NCI-H2107 treated with DMSO at 0.1 percent for 48 hours (cell line): ENCODE results near the gene KDM3B.
"Not testable (repeated sequence)": the region's sequence is repeated elsewhere in the genome, so short reads cannot be mapped to it uniquely, and the experiment has no call there.

Experiments used
- DNase-seq: peaks from one replicate; lab custom pipeline; 2025; ENCODE audit not compliant: unreplicated experiment; lab: John Stamatoyannopoulos, UW

Gene KDM3B

DNA sequence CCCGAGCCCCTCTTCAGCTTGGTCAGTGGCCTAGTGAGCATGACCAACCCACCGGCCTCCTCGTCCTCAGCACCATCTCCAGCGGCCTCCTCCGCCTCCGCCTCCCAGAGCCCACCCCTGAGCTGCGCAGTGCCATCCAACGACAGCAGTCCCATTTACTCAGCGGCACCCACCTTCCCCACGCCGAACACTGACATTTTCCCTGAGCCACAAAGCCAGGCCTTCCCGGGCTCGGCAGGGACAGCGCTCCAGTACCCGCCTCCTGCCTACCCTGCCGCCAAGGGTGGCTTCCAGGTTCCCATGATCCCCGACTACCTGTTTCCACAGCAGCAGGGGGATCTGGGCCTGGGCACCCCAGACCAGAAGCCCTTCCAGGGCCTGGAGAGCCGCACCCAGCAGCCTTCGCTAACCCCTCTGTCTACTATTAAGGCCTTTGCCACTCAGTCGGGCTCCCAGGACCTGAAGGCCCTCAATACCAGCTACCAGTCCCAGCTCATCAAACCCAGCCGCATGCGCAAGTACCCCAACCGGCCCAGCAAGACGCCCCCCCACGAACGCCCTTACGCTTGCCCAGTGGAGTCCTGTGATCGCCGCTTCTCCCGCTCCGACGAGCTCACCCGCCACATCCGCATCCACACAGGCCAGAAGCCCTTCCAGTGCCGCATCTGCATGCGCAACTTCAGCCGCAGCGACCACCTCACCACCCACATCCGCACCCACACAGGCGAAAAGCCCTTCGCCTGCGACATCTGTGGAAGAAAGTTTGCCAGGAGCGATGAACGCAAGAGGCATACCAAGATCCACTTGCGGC lies 114.6 kb downstream of the KDM3B start:
- DNase-seq, result no peak

DNA sequence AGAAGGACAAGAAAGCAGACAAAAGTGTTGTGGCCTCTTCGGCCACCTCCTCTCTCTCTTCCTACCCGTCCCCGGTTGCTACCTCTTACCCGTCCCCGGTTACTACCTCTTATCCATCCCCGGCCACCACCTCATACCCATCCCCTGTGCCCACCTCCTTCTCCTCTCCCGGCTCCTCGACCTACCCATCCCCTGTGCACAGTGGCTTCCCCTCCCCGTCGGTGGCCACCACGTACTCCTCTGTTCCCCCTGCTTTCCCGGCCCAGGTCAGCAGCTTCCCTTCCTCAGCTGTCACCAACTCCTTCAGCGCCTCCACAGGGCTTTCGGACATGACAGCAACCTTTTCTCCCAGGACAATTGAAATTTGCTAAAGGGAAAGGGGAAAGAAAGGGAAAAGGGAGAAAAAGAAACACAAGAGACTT lies 115.2 kb downstream of the KDM3B start:
- no peak for DNase-seq

DNA sequence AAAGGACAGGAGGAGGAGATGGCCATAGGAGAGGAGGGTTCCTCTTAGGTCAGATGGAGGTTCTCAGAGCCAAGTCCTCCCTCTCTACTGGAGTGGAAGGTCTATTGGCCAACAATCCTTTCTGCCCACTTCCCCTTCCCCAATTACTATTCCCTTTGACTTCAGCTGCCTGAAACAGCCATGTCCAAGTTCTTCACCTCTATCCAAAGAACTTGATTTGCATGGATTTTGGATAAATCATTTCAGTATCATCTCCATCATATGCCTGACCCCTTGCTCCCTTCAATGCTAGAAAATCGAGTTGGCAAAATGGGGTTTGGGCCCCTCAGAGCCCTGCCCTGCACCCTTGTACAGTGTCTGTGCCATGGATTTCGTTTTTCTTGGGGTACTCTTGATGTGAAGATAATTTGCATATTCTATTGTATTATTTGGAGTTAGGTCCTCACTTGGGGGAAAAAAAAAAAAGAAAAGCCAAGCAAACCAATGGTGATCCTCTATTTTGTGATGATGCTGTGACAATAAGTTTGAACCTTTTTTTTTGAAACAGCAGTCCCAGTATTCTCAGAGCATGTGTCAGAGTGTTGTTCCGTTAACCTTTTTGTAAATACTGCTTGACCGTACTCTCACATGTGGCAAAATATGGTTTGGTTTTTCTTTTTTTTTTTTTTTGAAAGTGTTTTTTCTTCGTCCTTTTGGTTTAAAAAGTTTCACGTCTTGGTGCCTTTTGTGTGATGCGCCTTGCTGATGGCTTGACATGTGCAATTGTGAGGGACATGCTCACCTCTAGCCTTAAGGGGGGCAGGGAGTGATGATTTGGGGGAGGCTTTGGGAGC lies 115.9 kb downstream of the KDM3B start:
- DNase-seq, result no peak

DNA sequence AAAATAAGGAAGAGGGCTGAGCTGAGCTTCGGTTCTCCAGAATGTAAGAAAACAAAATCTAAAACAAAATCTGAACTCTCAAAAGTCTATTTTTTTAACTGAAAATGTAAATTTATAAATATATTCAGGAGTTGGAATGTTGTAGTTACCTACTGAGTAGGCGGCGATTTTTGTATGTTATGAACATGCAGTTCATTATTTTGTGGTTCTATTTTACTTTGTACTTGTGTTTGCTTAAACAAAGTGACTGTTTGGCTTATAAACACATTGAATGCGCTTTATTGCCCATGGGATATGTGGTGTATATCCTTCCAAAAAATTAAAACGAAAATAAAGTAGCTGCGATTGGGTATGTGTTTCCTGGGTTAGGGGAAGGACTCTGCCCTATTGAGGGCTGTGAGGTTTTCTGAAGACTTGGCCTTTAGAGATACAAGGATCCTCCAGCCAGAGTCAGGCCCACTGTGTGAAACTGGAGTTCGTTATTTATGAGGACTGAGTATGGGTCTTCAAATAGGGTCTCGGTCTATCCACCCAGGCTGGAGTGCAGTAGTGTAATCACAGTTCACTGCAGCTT lies 116.6 kb downstream of the KDM3B start:
- no peak for DNase-seq

DNA sequence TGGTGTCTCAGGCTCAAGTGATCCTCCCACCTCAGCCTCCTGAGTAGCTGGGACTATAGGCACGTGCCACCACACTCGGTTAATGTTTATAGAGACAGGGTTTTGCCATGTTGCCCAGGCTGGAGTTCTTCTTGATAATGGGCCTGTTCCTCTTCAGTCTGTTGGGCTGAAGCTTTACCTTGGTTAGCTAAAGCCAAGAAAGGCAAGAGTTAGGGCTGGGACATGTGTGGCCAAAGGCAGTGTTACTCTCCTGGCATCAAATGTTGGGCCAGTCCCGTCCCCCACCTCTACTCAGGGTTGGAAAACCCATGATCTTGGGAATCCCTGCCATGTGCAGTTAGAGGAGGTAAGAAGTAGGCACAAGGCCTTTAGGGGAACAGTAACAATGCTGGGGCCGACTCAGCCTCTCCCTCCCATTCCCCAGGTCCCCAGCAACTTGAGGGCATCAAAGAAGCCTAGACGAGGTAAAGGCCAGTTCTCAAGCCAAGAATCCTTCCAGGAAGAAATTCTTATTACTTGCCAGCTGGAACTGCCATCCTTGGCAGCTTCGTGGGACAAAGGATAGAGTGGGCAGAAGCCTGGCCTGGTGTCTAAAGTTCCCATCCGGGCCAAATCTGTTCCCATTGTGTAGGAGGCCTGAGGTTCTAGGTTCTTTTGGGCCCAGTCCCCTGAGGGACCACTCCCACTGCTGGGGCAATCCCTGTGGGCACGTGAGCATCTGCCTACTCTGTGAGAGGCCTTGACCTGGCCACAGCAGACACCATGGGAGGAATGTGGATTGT lies 117.2 kb downstream of the KDM3B start:
- no peak for DNase-seq

DNA sequence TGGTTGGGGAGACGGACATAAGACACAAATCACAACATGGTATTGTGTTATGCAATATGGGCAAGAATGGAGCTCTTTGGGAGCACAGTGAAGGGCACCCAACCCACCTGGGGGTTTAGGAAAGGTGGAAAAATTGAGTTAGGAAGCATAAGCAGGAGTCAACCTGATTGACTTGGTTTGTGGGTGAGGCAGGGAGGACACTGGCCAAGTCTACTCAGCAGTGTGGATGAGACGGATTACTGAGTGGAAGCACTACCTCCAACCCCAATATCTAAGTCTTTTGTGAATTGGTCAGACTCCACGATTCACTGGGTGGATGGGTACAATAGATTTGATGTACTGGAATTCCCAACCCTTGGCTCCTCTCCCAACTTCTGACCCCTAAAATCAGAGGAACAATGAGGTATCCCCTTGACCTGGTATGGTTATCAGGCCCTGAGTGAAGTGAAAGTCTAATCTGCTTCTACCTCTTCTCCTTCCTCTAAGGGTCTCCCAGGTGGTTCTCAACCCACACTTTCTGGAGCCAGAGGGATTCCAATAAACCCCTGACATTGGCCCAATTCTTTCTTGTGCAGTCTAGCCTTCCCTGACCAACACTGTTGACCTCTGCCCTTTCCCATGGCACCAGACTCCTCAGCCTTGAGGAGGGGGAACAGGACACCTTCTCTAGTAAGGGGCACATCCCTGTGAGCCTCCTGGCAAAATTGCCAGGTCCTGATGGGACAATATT lies 118.0 kb downstream of the KDM3B start:
- DNase-seq, result no peak

DNA sequence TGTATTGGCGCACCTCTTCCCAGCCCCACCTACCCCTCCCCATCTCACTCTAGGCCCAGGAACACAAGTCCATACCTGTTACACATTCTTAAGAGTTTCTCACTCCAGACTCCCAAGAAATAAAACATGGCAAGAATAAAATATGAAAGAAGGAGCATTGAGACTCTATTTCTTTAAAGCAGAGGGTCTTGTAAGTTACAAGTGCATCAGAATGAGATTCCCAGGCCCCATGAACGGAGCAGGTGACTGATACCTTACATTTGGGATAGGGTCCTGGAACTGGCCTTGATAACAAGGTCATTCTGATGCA lies 118.5 kb downstream of the KDM3B start:
- DNase-seq, result no peak

DNA sequence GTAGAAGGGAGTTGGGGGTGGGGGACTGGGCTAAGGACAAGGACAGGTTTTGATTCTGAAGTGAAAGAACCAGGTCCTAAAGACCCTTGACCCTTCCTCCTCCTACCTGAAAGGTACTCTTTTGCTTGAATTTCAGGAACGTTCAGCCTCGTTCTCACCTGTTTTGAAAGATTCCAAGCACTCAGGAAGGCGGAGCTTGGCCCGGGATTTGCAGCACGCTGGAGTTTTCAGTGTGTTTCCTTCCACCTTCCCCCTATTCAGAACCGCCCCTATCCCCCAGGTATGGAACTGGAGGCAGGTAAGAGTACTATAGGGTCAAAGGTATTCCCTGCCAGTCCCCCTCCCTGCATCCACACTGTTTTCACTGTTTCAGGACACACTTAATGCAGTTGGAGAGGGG lies 119.9 kb downstream of the KDM3B start:
- no peak for DNase-seq

DNA sequence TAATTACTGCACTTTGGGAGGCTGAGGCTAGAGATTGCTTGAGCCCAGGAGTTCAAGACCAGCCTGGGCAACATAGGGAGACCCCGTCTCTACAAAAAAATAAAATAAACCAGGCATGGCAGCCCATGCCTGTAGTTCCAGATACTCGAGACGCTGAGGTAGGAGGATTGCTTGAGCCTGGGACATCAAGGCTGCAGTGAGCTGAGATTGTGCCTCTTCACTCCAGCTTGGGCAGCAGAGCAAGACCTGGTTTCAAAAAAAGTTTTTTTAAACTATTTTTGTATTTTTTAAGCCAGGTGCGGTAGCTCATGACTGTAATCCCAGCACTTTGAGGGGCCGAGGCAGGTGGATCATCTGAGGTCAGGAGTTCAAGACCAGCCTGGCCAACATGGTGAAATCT lies 120.7 kb downstream of the KDM3B start:
- DNase-seq, result not testable (repeated sequence)

DNA sequence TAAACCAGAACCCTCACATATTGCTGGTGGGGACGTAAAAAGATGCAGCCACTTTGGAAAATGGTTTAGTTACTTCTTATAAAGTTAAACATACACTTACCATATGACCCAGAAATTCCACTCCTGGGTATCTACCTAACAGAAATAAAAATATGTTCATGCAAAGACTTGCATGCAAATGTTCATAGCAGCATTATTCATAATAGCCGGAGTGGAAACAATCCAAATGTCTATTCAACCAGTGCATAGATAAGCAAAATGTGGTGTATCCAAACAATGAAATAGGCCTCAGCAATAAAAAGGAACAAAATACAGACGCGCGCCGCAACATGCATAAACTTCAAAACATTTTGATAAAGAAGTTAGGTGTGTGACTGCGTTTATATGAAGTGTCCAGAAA lies 124.4 kb downstream of the KDM3B start:
- DNase-seq, result no peak

DNA sequence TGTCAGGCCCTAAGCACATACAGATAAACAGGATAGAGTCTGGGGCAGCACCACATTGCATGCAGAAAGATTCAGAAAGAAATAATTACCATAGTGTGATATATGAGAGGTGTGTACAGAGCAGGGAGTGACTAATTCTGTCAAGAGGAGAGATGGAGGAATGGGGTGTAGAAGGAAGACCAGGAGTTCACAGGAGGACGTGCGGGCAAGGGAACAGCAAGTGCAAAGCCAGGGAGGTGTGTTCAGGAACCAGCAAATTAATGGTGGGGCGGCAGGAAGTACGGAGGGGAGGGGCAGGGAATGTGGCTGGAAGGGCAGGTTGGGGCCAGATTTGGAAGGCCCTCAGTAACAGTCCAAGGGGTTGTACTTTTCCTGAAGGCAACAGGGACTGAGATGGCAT lies 130.2 kb downstream of the KDM3B start:
- no peak for DNase-seq
